ENCODE measurements around the gene CHST4.
"Not testable (repeated sequence)": the region's sequence is repeated elsewhere in the genome, so short reads cannot be mapped to it uniquely, and the experiment has no call there.

The CHST4 gene

DNA sequence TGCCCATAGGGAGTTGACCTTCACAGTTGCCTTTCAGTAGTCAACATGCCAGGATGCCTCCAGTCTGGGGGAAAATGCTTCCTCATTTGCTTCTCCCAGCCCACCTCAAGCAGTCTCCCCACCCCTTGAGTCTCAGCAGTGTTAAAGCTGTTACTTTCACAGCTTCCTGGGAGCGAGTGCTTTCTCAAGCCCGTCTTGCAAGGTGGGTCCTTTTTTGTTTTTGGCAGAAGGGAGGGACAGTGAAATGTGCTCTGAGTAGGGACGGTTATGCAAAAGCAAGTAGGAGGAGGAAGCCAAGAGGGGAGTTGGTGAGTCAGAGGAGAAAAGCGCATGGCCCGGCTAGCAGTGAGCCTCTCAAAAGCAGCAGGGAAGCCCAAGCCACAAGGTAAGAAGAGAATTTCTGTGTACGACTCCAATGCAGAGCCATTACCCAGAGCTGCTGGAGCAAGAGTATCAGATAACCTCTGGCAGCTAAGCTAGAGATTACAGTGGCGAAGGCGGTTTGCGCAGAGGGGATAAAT lies at the start of gene CHST4:
CHST4 (plus strand) TSS at position 316 of the 521 bp plus-strand sequence. CDS start 10,252 bp downstream, outside the sequence.
- in situ Hi-C loops (cut with MboI; ENCODE audit: low sequenced_read_pairs) = no loop called here

DNA sequence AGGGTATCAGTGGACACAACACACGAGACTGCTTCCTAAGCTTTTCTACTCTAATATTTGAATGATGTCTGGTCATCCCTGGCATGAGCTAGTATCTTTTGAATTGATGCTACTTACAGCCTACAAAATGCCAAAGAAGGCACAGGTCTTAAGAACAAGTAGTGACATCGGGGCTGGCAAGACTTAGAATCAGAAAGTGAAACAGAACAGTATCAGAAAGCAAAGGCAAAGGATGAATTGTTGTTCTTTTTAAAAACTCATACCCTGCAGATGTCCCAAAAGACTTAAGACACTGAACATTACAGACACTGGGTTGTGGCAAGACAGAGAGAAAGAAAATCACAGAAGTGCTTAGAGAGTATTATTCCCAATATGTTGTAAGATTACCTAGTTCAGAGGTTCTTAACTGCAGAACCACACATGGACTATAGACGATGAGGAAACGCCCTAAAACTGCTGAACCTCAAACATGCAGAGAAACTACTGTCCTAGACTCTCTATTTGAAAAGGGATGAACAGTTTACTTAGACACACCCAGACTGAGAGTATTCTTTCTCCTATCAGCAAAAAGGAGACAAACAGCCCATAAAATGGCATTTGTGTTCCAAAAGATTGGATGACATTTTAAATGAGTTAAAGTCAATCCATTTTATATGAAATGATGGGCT lies 49.6 kb upstream of the CHST4 start:
- in situ Hi-C loops (cut with MboI; ENCODE audit: low sequenced_read_pairs) = no loop called here

DNA sequence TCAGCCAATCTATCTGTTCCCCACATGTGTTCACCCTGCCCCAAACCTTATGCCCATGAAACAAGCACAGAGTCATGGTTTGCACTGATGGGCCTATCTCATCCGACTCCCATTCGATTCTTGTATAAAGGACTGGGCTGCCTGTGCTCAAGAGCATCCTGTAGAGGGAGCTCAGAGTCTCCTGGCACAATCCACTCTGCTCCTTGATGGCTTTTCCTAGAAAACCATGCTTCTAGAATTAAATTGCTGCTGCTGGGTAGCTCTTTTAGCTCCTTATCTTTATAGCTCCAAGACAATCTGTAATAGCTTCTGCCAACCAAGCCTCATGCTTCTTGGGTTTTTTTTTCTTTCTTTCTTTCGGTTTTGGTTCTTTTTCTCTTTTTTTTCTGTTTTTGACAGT lies 46.8 kb upstream of the CHST4 start:
- in situ Hi-C loops (cut with MboI; ENCODE audit: low sequenced_read_pairs) = no loop called here

DNA sequence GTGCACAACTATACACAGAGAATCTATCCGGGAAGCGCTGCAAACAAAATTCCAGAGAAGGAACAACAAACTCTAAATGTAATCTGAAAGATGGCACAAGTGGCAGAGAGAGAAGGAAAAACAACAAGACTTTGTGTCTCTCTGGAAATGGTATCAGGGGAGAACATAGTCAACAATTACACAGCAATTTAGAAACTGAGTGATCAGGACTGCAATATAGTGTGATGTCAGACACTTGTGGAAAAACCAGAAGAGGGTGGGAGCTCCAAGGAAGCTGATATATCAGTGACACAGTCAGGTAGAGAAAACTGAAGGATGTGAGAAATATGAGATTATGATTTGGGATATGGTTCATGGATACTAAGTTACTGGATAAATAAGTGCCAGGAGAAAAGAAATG lies 45.3 kb upstream of the CHST4 start:
- in situ Hi-C loops (cut with MboI; ENCODE audit: low sequenced_read_pairs) = no loop called here

DNA sequence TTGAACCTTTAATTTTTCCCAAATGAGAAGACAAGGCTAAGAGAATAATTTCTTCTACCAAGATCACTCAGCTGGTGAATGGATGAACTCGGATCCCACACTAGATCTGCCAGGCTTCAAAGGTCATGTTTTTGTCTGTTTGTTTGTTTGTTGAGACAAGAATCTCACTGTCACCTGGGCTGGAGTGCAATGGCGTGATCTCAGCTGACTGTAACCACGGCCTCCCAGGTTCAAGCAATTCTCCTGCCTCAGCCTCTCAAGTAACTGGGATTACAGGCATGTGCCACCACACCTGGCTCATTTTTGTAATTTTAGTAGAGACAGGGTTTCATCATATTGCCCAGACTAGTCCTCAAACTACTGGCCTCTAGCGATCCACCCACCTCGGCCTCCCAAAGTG lies 43.7 kb upstream of the CHST4 start:
- in situ Hi-C loops (cut with MboI; ENCODE audit: low sequenced_read_pairs) = no loop called here

DNA sequence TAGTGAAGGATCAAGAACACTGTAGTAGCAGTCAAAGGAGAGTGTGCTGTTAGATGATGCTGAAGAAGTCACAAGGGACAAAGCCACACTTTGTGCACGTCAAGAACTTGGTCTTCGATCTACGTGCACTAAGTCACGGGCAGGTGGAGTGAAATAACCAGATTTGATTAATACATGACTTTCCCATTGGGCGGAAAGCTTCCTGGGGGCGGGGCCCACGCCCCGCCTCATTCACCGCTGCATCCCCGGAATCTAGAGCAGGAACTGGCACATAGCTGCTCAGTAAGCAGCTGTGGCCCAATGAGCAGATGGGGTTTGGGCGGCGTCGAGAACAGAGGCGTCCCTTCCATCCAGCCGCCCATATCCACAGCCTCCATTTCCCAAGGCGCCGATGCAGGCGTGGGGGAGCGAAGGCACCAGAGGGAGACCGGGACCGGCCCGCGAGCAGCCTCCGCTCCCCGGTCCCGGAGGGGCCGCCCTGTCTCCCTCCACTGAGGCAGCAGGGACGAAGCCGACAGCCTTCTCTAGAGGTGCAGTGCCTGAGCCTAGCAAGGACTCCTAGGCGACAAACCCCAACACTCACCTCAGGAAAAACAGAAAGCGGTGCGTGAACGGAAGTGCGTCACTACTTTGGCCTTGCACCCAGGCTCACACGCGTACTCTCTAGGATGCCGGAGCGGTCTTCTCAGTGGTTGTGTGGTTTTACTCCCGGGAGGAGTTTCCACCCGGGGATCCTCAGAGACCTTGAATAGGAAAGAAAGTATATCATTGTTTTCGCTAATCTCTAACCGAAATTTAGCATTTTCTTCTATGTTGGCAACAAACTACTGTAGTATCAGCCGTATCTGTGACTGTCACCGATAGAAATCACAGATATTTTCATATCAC lies 42.0 kb upstream of the CHST4 start:
- in situ Hi-C loops (cut with MboI; ENCODE audit: low sequenced_read_pairs) = no loop called here

DNA sequence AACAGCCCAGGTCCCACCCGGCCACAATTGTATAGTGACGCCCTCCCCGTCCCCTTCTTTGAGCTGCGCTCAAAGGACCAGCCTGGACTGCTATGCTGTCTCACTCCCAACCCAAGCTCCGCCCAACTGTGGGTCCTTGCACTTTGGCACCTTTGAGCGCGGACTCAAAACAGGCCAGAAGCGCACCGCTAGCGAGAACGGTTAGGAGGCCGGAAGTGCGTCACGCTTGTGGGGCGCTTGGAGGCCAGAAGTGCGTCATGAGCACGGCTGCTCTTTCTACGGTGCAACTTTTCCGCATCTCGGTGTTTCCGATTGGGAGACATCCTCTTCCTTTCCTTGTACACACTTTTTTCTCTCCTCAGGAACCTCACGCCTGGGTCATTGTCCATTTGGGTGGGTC lies 37.1 kb upstream of the CHST4 start, which contains the start of gene ZNF19:
ZNF19 (minus strand) TSS at position 203 of the 400 bp plus-strand sequence. CDS start 7,210 bp downstream, outside the sequence.
- in situ Hi-C loops (cut with MboI; ENCODE audit: low sequenced_read_pairs) = no loop called here

DNA sequence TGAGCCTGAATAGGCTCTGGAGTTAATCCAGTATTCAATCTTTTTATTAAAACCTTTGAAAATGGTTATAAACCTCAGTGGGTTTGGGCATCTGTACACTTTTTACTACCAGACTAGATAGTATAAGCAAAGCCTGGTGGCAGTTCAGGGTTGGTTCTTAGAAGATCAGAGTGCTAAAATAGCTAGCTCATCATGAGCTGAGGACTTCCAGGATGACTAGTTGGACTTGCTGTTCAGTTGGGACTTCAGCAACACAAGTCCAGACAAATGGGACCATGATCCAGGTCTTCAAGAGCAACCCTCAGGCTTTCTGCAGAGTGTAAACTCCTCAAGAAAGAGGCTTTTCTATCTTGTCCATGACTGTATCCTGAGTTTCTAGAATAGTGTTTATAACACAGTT lies 35.9 kb upstream of the CHST4 start:
- in situ Hi-C loops (cut with MboI; ENCODE audit: low sequenced_read_pairs) = no loop called here

DNA sequence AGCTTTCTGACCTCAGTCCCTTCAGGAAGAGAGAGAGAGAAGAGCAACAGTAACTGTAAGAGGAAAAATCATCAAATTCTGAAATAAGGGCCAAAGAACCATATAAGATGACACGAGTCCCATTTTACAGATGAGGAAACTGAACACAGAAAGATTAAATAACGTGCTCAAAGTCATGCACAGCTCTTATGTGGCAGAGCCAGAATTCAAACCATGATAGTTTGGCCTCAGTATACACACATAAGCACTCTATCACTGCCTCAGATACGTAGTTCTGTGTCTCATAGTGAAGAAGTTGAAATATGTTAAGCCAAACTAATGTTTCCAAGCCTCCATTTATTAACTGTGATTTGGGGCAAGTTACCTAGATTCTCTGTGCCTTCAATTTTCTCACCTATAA lies 35.2 kb upstream of the CHST4 start:
- in situ Hi-C loops (cut with MboI; ENCODE audit: low sequenced_read_pairs) = no loop called here

DNA sequence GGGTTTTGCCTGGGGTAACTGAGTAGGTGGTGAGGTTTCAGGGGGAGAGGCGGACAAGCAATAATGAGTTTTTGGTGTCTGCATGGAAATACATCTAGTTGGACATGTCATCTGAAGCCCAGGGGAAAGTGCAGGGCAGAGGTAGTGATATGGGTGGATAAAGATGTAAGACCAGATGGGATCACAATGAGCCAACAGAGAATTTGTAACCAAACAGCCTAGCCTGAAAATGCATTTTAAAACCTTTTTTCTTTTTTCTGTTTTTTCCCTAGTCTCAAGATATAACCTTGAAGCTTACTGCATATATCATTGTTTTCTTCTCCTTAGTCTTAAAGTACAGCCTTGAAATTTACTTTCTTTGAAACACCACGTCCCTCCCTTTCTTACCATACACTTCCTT lies 33.4 kb upstream of the CHST4 start:
- in situ Hi-C loops (cut with MboI; ENCODE audit: low sequenced_read_pairs) = no loop called here

DNA sequence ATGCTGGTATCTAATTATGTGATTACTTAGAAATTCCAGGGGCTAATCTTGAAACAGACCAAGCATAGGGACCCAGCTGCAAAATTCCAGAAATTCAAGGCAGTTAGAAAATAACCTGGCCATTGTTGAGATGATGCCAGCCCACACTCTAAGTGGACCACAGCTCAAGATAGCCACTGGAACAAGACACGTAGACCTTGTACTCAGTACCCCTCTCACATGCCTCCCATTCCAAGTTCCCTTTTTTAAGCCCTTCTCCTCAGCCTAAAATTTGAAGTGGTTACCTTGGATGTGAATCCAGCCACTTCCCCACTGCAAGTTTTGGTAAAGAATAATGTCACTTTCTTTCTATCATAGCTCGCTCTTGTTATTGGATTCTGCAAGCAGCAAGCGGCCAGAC lies 33.0 kb upstream of the CHST4 start:
- in situ Hi-C loops (cut with MboI; ENCODE audit: low sequenced_read_pairs) = no loop called here

DNA sequence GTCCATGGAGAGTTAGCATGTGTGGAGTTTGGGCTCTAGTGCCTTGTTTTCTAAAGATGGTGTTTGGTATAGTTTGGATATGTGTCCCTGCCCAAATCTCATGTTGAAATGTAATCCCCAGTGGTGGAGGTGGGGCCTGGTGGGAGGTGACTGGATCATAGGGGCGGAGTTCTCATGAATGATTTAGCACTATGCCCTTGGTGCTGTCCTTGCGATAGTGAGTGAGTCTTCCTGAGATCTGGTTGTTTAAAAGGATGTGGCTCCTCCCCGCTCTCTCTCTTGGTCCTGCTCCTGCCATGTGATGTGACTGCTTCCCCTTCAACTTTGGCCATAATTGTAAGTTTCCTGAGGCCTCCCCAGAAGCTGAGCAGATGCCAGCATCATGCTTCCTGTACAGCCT lies 28.2 kb upstream of the CHST4 start:
- in situ Hi-C loops (cut with MboI; ENCODE audit: low sequenced_read_pairs) = no loop called here

DNA sequence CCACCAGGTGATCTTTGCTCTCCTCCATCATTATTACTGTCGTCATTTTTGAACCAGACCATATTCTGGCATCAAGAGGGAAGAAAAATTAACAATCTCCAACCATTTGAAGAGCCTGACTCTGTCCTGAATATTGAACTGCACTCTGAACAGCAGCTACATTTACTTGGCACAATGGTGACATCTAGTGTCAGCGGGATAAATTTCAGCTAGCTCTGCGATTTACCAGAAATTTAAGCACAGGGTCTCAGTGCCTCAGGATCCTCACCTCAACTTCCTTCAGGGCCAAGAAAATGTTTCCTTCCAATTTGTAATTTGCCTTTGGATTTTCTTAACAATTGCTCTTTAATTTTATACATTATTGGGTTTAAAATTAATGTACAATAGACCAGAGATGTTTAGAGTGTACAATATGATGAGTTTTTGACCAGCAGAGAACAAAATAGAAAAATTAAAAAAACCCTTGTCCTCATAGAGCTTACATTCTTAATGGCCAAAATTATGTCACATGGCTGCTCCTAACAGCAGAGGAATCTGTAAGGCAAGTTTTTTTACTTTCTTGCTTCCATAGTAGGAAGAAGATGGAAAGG lies 26.4 kb upstream of the CHST4 start:
- in situ Hi-C loops (cut with MboI; ENCODE audit: low sequenced_read_pairs) = no loop called here

DNA sequence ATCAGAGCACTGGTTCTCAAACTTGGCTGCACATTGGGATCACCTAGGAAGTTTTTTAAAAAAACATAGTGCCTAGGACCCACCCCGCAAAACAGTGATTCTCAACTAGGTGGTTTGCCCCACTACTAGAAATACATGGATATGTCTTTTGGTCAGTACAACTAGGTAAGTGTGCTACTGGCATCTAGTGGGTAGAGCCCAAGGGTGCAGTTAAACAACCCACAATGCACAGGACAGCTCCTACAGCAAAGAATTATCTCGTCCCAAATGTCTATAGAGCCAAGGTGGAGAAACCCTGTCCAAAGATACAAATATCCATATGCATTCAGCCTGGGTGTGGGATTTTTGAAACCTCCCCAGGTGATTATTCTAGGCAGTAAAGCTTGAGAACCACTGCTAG lies 25.3 kb upstream of the CHST4 start:
- in situ Hi-C loops (cut with MboI; ENCODE audit: low sequenced_read_pairs) = no loop called here

DNA sequence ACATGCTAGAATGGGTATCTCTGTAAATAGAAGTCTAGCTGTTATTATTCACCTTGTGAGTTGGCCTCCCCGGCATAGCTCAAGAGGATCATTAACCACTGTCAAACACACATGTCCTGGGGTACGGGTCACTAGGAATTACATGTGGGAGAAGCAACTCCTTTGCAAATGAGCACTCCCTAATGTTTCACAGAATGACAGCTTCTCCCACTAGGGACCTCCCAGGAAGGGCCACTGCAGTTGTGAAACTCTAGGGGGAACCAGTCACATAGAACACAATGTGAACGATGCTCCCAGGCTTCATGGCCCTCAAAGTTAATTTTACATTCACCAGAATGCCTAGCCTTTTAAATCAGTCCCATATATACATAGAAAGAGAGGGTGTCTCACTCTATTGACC lies 24.7 kb upstream of the CHST4 start:
- in situ Hi-C loops (cut with MboI; ENCODE audit: low sequenced_read_pairs) = no loop called here

DNA sequence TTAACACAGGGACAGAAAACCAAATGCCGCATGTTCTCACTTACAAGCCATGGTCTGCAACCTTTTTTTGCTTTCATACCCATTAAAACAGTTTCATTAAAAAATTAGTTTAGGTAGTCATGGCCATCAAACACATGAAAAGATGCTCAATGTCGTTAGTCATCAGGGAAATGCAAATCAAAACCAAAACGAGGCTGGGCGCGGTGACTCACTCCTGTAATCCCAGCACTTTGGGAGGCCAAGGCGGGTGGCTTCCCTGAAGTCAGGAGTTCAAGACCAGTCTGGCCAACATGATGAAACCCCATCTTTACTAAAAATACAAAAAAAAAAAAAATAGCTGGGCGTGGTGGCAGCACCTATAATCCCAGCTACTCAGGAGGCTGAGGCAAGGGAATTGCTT lies 22.2 kb upstream of the CHST4 start:
- in situ Hi-C loops (cut with MboI; ENCODE audit: low sequenced_read_pairs) = not testable (repeated sequence)

DNA sequence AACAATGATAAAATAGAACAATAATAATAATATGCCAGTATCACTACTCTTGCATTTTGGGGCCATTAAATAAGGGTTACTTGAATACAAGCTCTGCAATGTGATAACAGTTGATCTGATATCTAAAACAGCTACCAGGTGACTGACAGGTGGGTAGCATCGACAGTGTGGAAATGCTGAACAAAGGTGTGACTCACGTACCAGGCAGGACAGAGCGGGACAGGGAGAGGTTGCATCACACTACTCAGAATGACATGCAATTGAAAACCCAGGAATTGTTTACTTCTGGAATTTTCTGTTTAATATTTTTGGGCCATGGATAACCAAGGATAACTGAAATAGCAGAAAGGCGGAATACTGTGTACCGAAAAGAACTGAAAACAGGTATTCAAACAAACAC lies 21.3 kb upstream of the CHST4 start:
- in situ Hi-C loops (cut with MboI; ENCODE audit: low sequenced_read_pairs) = no loop called here

DNA sequence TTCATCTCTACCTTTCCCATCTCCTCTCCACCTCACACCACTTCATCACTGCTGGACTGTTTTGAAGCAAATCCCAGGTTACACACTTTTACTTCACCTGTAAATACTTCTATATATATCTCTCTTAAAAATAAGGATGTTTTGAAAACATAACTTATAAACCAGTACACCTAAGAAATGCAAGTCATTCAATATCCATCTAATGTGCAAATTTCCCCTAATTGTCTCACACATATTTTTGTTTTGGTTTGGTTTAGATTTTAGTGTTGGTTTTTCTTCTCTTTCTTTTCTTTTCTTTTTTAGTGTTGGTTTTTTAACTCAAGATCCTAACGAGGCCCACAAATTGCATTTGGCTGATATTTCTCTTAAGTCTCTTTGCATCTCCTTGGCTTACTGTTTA lies 19.2 kb upstream of the CHST4 start:
- in situ Hi-C loops (cut with MboI; ENCODE audit: low sequenced_read_pairs) = no loop called here

DNA sequence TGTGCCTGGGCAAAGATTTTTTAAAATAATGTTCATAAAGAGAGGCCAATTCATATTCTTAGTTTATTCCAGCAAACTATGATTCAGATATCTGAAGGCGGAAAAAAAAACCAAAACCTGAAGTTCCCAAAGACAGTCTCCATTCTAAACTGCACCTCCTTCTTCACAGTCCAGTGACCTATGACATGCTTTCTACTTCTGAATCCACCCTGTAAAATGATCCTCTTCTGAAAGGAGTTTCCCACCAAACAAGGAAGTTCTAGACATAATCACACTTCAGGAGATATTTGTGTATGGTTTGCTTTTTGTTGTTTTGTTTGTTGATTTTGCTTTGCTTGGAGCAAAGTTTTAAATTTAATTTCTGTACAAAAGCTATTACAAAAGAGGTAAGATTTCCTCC lies 12.9 kb upstream of the CHST4 start:
- in situ Hi-C loops (cut with MboI; ENCODE audit: low sequenced_read_pairs) = no loop called here

DNA sequence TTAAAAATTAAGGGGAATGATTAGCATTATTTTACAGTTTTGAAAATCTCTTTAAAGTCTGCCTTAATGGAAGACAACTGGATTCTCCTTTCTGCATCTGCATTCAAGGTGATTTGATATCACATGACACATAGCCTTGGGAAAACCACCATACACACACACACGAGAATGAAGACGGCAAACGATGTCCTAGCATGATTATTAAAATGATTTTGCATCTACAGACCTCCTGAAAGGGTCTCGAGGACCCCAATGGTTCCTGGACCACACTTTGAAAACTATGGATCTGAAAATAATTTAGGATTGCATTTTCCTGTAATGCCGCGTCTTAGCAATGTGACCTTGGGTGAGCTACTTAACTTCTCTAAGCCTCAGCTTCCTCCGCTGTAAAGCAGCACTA lies 11.8 kb upstream of the CHST4 start:
- in situ Hi-C loops (cut with MboI; ENCODE audit: low sequenced_read_pairs) = no loop called here

DNA sequence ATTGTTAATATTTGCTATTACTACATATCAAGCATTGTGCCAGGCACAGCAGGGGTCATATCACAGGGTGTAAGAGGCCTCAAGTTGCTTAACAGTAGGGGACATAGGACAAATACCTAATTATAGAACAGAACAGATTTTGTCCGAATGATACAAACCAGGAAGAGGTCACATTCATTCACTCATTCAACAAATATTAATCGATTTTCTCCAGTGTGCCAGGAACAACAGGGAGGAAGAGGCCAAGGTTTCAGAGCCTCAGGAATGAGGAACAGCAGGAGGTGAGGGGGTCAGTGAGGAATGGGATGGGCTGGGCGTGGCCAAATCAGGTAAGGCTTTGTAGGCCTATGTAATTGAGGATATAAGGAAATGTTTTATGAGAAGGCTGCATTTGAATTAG lies 11.2 kb upstream of the CHST4 start:
- in situ Hi-C loops (cut with MboI; ENCODE audit: low sequenced_read_pairs) = no loop called here

DNA sequence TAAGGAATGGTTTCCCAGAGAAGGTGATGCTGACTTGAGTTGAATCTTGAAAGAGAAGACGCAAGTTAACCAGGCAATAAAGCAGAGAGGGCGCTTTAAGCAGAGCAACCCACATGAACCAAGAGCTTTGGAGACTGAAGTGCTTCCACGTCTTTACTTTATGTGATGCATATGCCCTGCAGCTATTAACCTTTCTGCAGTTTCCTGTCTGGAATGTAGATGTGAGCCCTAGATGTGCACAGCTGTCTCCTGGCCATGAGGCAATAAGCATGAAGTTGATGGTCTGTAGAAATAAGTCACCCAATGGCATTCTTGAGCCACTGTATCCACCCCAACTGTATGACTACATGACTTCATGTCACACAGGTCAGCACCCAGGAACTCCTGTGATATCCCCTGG lies 5.7 kb upstream of the CHST4 start:
- in situ Hi-C loops (cut with MboI; ENCODE audit: low sequenced_read_pairs) = no loop called here
